ENCODE measurements around the gene SREBF2.

GRCh38 chr22:41905411-41906202 is 72.7 kb downstream of the SREBF2 start:
- TF ChIP-seq, protein P1, sequence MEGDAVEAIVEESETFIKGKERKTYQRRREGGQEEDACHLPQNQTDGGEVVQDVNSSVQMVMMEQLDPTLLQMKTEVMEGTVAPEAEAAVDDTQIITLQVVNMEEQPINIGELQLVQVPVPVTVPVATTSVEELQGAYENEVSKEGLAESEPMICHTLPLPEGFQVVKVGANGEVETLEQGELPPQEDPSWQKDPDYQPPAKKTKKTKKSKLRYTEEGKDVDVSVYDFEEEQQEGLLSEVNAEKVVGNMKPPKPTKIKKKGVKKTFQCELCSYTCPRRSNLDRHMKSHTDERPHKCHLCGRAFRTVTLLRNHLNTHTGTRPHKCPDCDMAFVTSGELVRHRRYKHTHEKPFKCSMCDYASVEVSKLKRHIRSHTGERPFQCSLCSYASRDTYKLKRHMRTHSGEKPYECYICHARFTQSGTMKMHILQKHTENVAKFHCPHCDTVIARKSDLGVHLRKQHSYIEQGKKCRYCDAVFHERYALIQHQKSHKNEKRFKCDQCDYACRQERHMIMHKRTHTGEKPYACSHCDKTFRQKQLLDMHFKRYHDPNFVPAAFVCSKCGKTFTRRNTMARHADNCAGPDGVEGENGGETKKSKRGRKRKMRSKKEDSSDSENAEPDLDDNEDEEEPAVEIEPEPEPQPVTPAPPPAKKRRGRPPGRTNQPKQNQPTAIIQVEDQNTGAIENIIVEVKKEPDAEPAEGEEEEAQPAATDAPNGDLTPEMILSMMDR (IDR thresholded peaks at IDR 0.05; ENCODE audit: poor library complexity, severe bottlenecking): no peak
- no peak for TF ChIP-seq RAD21 (conservative IDR thresholded peaks at IDR 0.05)
- no peak for TF ChIP-seq EP300 (conservative IDR thresholded peaks at IDR 0.05; ENCODE audit: poor library complexity, severe bottlenecking)
- no peak for TF ChIP-seq EZH2 (IDR thresholded peaks at IDR 0.05; ENCODE audit: borderline replicate concordance, insufficient read depth, low read length, poor library complexity, severe bottlenecking)
- TF ChIP-seq POLR2AphosphoS5 (IDR thresholded peaks at IDR 0.05): no peak
